ENCODE data around the gene TNFAIP8. TPM values are rescaled to one million over a fixed set of nuclear protein-coding genes. Genes with fewer than 3 reads are reported as not detected.
A peak's percentile ranks its signal among the peaks of the same experiment; 100 is the strongest.

Gene TNFAIP8
- total and polyA plus RNA-seq, 2 donors (not counting 1 experiment from before 2014, with no cell fraction given): 67.3 to 109 TPM

- WGBS (ENCODE audit: insufficient coverage): 69% methylated on average over 3 of the region's 7 CpGs
- peak overlapping the region; percentile 4 to 69 for H3K27ac ChIP-seq (ENCODE audit: low read length in 2 of 2)
- peaks cover 12% of the 10 kb centered on the region for H4K20me1 ChIP-seq (ENCODE audit: control insufficient read depth, insufficient read depth, low read length, poor library complexity, severe bottlenecking)
- peaks cover 100% of the 10 kb centered on the region for H3K79me2 ChIP-seq (ENCODE audit: control insufficient read depth, insufficient read depth, low read length)
- no peaks in the 10 kb centered on the region for H3K27me3 Mint-ChIP-seq
- peak overlapping the region; percentile 2 for H3K4me3 Mint-ChIP-seq
- ChIA-PET CTCF (interaction anchor here (1.0 to 1.1 kb wide), 2 partner anchors 89 kb away, joined by 4 to 7 read pairs; no protein-coding TSS in a partner anchor), POLR2A (interaction anchor here (0.9 kb wide), 1 partner anchor 54 kb away, joined by 3 read pairs; no protein-coding TSS in a partner anchor)
- no peak overlapping the region for H3K9ac ChIP-seq (ENCODE audit: low read length)
- ATAC-seq (ENCODE audit: low read depth) (no peak), DNase-seq (no peak)
- H3K27me3 ChIP-seq (replicated peaks in 1 of 4; ENCODE audit: control extremely low read depth in 1 of 4, control insufficient read depth in 3 of 4, insufficient read depth in 4 of 4, low read length in 3 of 4): no peaks in the 10 kb centered on the region
- intact Hi-C loops (cut with micrococcal nuclease): no loop called here
- H3K27ac Mint-ChIP-seq: peak overlapping the region; percentile 80
- H3K4me3 ChIP-seq (ENCODE audit: control extremely low read depth in 1 of 5, extremely low read depth in 1 of 5, insufficient read depth in 1 of 5, low read depth in 2 of 5, low read length in 4 of 5): no peak overlapping the region
- peak overlapping the region; percentile 23 for H3K4me2 ChIP-seq (replicated peaks; ENCODE audit: low read depth, low read length, poor library complexity, severe bottlenecking)
- peaks cover 91% of the 10 kb centered on the region for H3K4me1 Mint-ChIP-seq
- H3K36me3 ChIP-seq (replicated peaks in 1 of 2; ENCODE audit: control extremely low read depth in 1 of 2, control insufficient read depth in 1 of 2, extremely low read depth in 1 of 2, insufficient read depth in 2 of 2, low read length in 1 of 2): no peaks in the 10 kb centered on the region
- H3K9me3 Mint-ChIP-seq (ENCODE audit: insufficient read depth): no peaks in the 10 kb centered on the region
- H3K9me3 ChIP-seq (ENCODE audit: control extremely low read depth in 1 of 3, control insufficient read depth in 2 of 3, insufficient read depth in 1 of 3, low read length in 2 of 3): no peaks in the 10 kb centered on the region
- H3K4me1 ChIP-seq (ENCODE audit: control insufficient read depth in 2 of 2, insufficient read depth in 2 of 2, low read length in 2 of 2): peaks cover 85 to 95% of the 10 kb centered on the region in 2 donors
- H2AFZ ChIP-seq (ENCODE audit: insufficient read depth, low read depth, low read length, poor library complexity, severe bottlenecking): no peak overlapping the region
- TF ChIP-seq CTCF (IDR thresholded peaks at IDR 0.05) (no peak), EZH2 (IDR thresholded peaks at IDR 0.05; ENCODE audit: borderline replicate concordance, insufficient read depth, low read depth, low read length, poor library complexity, severe bottlenecking) (no peak)
These were observed 33.4 kb upstream of the TNFAIP8 start for GRCh38 chr5:119322312-119322947.

GRCh38 chr5:119322948-119323537 lies 32.8 kb upstream of the TNFAIP8 start:
- H3K4me3 Mint-ChIP-seq: peak overlapping the region; percentile 2
- ATAC-seq (ENCODE audit: low read depth): no peak

More at GRCh38 chr5:119322948-119323537, 32.8 kb upstream of the TNFAIP8 start:
- DNase-seq: no peak
- intact Hi-C loops (cut with micrococcal nuclease): no loop called here
- no peaks in the 10 kb centered on the region for H3K27me3 Mint-ChIP-seq
- POLR2A ChIA-PET: no interaction called here
- H3K27ac Mint-ChIP-seq: peak overlapping the region; percentile 80
- Histone ChIP-seq H3K4me3 (ENCODE audit: control extremely low read depth in 1 of 5, extremely low read depth in 1 of 5, insufficient read depth in 1 of 5, low read depth in 2 of 5, low read length in 4 of 5) (no peak overlapping the region), H3K36me3 (replicated peaks in 1 of 2; ENCODE audit: control extremely low read depth in 1 of 2, control insufficient read depth in 1 of 2, extremely low read depth in 1 of 2, insufficient read depth in 2 of 2, low read length in 1 of 2) (no peaks in the 10 kb centered on the region), H3K27ac (ENCODE audit: low read length in 2 of 2) (peak overlapping the region in 1 of 2 donors; percentile 69), H3K4me1 (ENCODE audit: control insufficient read depth in 2 of 2, insufficient read depth in 2 of 2, low read length in 2 of 2) (peaks cover 80 to 90% of the 10 kb centered on the region in 2 donors), H3K9me3 (ENCODE audit: control extremely low read depth in 1 of 3, control insufficient read depth in 2 of 3, insufficient read depth in 1 of 3, low read length in 2 of 3) (no peaks in the 10 kb centered on the region), H2AFZ (ENCODE audit: insufficient read depth, low read depth, low read length, poor library complexity, severe bottlenecking) (no peak overlapping the region), H3K9ac (ENCODE audit: low read length) (no peak overlapping the region), H4K20me1 (ENCODE audit: control insufficient read depth, insufficient read depth, low read length, poor library complexity, severe bottlenecking) (peaks cover 12% of the 10 kb centered on the region), H3K27me3 (replicated peaks in 1 of 4; ENCODE audit: control extremely low read depth in 1 of 4, control insufficient read depth in 3 of 4, insufficient read depth in 4 of 4, low read length in 3 of 4) (no peaks in the 10 kb centered on the region), H3K4me2 (replicated peaks; ENCODE audit: low read depth, low read length, poor library complexity, severe bottlenecking) (peak overlapping the region; percentile 49), H3K79me2 (ENCODE audit: control insufficient read depth, insufficient read depth, low read length) (peaks cover 100% of the 10 kb centered on the region)
- WGBS (ENCODE audit: insufficient coverage): 70% methylated on average over 3 of the region's 3 CpGs
- TF ChIP-seq CTCF (IDR thresholded peaks at IDR 0.05) (no peak), EZH2 (IDR thresholded peaks at IDR 0.05; ENCODE audit: borderline replicate concordance, insufficient read depth, low read depth, low read length, poor library complexity, severe bottlenecking) (no peak)
- CTCF ChIA-PET: interaction anchor here (1.0 to 1.5 kb wide), 3 partner anchors 14 to 88 kb away, joined by 3 to 4 read pairs (median 3); no protein-coding TSS in a partner anchor
- peaks cover 92% of the 10 kb centered on the region for H3K4me1 Mint-ChIP-seq
- H3K9me3 Mint-ChIP-seq (ENCODE audit: insufficient read depth): no peaks in the 10 kb centered on the region
